Subcutaneous adipose tissue (tissue), 4 donors: ENCODE measurements around the gene ACOT7. TPM values are rescaled to one million over a fixed set of nuclear protein-coding genes. Genes with fewer than 3 reads are reported as not detected.

Experiments used
- total RNA-seq, 4 donors: library from RNA; depleted of rRNA; stranded (reverse); fragments of >200 nt; gene quantifications; one replicate each; pipeline ENCODE4 v1.1.0, GENCODE V29; 2016
- TF ChIP-seq, protein P1 (sequence below): fragments of 450-650 bp; IDR thresholded peaks from one replicate; pipeline ENCODE4 v1.5.1; 2016; ENCODE audit warnings: low read depth, mild to moderate bottlenecking, control low read depth, antibody characterized with exemption, moderate library complexity

The ACOT7 gene
- total RNA-seq, 4 donors from 2014 or later: 7.5 to 14.3 (median 9.8) TPM

- TF ChIP-seq, protein P1, sequence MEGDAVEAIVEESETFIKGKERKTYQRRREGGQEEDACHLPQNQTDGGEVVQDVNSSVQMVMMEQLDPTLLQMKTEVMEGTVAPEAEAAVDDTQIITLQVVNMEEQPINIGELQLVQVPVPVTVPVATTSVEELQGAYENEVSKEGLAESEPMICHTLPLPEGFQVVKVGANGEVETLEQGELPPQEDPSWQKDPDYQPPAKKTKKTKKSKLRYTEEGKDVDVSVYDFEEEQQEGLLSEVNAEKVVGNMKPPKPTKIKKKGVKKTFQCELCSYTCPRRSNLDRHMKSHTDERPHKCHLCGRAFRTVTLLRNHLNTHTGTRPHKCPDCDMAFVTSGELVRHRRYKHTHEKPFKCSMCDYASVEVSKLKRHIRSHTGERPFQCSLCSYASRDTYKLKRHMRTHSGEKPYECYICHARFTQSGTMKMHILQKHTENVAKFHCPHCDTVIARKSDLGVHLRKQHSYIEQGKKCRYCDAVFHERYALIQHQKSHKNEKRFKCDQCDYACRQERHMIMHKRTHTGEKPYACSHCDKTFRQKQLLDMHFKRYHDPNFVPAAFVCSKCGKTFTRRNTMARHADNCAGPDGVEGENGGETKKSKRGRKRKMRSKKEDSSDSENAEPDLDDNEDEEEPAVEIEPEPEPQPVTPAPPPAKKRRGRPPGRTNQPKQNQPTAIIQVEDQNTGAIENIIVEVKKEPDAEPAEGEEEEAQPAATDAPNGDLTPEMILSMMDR: no peak
These were observed 93.9 kb downstream of the ACOT7 start for GRCh38 chr1:6299557-6300165.

- TF ChIP-seq, protein P1: no peak
These were observed 94.6 kb downstream of the ACOT7 start for GRCh38 chr1:6298940-6299465.

GRCh38 chr1:6298530-6298929, 95.0 kb downstream of the ACOT7 start:
- TF ChIP-seq, protein P1: no peak

- TF ChIP-seq, protein P1: no peak
These were observed 97.7 kb downstream of the ACOT7 start for GRCh38 chr1:6295910-6296309.

DNA sequence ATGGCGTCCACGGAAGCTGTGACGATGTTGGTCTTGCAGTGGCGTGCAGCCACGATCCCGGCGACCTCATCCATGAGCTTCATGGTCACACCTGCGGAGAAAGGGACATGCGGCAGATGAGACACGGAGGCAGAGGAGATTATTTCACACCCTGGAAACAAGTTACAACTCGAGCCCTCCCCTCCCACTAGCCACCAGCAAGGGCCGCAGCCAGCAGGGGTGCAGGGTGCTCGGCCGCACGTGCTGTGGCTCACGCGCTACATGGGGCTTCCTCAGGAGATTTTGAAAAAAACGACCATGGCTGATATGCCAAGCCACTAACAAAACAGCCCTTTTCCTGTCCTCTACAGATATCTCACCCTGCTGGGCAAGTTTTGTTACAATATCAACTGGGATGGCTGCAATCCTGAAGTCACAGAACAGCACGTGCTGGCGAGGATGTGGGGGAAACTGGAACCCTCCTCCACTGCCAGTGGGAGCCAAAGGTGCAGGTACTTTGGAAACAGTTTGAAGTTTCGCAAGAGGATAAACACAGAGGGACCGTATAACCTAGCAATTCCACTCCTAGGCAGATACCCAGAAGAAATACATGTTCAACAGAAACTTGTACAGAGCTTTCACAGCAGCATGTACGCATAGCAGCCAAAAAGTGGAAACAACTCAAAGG, 98.5 kb downstream of the ACOT7 start:
- TF ChIP-seq, protein P1: no peak

DNA sequence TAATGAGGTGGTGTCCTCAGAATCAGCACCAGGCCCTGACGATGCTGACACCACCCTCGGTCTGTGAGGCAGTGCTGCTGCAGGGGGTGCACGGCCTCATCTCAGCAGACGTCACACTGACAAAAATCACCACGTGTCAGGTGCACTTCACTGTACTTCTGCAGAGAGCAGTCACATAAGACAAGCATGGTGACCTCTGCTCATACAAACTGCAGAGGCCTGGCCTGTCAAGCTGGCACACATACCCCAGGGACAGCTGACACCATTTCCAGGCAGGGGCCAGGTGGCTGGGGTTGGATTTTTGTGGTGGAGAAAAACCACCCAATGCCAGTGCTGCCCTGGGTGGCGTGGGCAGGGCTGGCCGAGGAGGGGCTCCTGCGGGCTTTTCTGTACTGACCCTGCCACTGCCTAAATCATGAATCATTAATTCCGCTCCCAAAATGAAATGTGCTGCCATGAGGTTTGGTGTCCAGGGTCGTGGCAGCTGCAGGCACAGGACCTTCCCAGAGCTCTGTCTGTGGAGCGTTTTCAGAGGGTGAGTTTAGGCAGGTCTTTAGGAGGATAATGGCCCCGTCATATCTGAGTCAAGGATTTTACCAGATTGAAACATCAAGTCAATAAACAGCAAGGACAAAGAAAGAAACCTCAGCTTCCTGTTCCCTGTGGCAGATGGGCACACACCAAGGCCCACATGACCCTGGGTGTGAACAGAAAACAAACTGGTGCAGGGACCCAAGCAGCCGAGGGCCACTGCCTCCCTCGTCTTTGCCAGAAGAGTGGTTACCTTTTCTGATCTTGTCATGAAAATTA, 99.3 kb downstream of the ACOT7 start:
- TF ChIP-seq, protein P1: no peak

GRCh38 chr1:6292102-6292501, 101.5 kb downstream of the ACOT7 start:
- TF ChIP-seq, protein P1: no peak
